Measurements from ENCODE around the gene ST6GALNAC4.

GRCh38 chr9:127912882-127913281, 4.0 kb downstream of the ST6GALNAC4 start:
- TF ChIP-seq, protein P1, sequence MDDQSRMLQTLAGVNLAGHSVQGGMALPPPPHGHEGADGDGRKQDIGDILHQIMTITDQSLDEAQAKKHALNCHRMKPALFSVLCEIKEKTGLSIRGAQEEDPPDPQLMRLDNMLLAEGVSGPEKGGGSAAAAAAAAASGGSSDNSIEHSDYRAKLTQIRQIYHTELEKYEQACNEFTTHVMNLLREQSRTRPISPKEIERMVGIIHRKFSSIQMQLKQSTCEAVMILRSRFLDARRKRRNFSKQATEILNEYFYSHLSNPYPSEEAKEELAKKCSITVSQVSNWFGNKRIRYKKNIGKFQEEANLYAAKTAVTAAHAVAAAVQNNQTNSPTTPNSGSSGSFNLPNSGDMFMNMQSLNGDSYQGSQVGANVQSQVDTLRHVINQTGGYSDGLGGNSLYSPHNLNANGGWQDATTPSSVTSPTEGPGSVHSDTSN (IDR thresholded peaks at IDR 0.05), result no peak
- TF ChIP-seq EZH2phosphoT487 (IDR thresholded peaks at IDR 0.05; ENCODE audit: borderline replicate concordance, low read depth), result no peak
- TF ChIP-seq, protein P2, sequence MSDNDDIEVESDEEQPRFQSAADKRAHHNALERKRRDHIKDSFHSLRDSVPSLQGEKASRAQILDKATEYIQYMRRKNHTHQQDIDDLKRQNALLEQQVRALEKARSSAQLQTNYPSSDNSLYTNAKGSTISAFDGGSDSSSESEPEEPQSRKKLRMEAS (IDR thresholded peaks at IDR 0.05; ENCODE audit: low read depth), result no peak
- no peak for TF ChIP-seq USF2 (IDR thresholded peaks at IDR 0.05; ENCODE audit: borderline replicate concordance, low read depth, low read length)
- no peak for TF ChIP-seq EP300 (IDR thresholded peaks at IDR 0.05; ENCODE audit: borderline replicate concordance in 1 of 2, low read depth in 1 of 2, low read length in 1 of 2)
- TF ChIP-seq, protein P3, sequence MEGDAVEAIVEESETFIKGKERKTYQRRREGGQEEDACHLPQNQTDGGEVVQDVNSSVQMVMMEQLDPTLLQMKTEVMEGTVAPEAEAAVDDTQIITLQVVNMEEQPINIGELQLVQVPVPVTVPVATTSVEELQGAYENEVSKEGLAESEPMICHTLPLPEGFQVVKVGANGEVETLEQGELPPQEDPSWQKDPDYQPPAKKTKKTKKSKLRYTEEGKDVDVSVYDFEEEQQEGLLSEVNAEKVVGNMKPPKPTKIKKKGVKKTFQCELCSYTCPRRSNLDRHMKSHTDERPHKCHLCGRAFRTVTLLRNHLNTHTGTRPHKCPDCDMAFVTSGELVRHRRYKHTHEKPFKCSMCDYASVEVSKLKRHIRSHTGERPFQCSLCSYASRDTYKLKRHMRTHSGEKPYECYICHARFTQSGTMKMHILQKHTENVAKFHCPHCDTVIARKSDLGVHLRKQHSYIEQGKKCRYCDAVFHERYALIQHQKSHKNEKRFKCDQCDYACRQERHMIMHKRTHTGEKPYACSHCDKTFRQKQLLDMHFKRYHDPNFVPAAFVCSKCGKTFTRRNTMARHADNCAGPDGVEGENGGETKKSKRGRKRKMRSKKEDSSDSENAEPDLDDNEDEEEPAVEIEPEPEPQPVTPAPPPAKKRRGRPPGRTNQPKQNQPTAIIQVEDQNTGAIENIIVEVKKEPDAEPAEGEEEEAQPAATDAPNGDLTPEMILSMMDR (IDR thresholded peaks at IDR 0.05), result no peak
- TF ChIP-seq, protein P4, sequence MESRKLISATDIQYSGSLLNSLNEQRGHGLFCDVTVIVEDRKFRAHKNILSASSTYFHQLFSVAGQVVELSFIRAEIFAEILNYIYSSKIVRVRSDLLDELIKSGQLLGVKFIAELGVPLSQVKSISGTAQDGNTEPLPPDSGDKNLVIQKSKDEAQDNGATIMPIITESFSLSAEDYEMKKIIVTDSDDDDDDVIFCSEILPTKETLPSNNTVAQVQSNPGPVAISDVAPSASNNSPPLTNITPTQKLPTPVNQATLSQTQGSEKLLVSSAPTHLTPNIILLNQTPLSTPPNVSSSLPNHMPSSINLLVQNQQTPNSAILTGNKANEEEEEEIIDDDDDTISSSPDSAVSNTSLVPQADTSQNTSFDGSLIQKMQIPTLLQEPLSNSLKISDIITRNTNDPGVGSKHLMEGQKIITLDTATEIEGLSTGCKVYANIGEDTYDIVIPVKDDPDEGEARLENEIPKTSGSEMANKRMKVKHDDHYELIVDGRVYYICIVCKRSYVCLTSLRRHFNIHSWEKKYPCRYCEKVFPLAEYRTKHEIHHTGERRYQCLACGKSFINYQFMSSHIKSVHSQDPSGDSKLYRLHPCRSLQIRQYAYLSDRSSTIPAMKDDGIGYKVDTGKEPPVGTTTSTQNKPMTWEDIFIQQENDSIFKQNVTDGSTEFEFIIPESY (IDR thresholded peaks at IDR 0.05; ENCODE audit: borderline replicate concordance, low read depth), result no peak
- TF ChIP-seq MXI1 (IDR thresholded peaks at IDR 0.05; ENCODE audit: low read depth, low read length), result no peak
- no peak for TF ChIP-seq JUND (IDR thresholded peaks at IDR 0.05)
